NOMO-1 treated with DMSO at 0.1 percent for 48 hours (cell line): ENCODE measurements around the gene CAPZB.

Experiments used
- DNase-seq: peaks from one replicate; lab custom pipeline; 2025; ENCODE audit not compliant: unreplicated experiment; lab: John Stamatoyannopoulos, UW

Gene CAPZB

DNA sequence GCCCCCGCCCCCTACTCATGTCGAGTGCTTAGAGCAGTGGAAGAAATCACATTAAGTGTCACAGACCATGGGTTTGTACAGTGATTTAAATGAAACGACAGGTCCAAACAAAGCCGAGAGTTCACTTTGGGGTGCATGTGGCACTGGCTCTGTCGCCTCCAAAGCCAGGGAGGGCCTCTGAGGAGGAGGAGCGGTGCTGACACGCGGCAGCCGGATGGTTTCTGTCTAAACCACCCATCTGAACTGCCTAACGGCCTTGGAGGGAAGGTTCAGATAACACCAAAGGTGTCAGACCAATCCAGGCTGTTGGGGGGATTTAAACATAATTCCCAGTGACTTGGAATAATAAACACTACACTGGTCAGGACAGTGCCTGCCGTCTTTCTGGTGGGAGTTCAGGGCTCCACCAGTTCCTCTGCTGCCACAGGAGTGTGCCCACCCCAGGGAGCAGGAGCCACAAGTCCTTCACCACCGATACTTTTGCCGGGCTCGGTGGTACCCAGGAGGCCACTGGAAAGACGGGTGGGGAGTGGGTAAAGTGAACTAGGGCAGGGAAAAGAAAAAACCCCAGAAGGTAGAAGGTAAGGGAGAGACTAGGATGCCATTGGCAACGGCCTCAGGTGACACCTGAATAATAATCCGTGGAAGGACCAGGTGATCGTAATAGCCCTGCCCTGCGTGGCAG, 95.0 kb downstream of the CAPZB start:
- DNase-seq: no peak

- no peak for DNase-seq
Observed at GRCh38 chr1:19388980-19389379, 96.4 kb downstream of the CAPZB start.

DNA sequence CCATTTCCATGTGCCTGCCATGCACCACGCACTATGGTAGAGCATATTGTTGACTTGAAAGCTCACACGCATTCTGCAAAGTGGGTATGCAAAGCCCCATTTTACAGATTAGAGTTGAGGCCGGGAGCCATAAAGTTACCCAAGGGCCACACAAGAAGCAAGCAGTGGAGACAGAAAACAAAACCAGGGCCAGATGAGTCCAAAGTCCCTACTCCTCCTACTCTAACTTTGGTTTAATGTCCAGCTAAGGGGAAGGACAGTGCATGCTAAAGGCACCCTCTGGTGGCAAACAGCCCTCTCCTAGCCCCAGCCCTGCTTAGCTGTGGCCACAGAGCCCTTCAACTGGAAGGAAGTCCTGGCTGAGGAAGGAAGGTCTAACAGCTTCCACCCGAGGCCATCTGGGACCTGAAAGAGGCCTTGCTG, 98.3 kb downstream of the CAPZB start:
- no peak for DNase-seq

GRCh38 chr1:19385869-19386591, 99.3 kb downstream of the CAPZB start:
- DNase-seq: no peak

DNA sequence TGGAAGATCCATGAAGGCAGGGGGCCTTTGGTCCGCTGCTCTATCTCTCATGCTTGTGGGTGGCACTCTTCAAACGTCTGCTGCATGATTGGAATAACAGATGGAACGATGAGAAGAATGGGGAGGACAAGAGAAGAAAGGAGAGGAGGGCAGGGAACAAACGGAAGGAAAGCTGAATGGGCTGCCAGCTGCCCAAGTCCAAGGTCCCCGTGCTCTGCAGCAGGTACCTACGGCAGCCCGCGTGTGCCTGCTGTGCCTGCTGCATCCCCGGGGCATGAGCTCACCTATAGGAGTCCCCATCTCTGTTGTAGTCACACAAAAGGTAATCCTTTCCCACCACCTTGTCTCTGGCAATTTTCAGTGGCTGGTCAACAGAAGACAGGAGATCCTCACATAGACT, 100.1 kb downstream of the CAPZB start:
- DNase-seq: no peak

DNA sequence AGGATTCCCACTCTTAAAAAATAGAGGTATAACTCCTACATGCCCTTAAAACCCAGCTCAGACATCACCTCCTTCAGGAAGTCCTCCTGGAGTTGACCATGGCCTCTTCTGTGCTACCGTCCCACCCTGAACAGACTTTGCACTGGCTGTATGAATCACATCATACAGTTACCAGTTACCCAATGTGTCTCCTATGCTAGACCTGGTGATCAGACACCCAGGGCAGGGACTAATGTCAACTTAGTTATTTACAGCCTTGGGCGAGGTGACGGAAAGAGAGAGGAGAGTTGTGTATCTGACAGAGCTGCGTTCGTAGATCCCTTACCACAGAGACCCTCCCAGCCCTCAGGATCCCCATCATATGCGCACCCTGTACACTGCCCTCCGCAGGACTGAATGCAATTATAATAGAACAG, 100.6 kb downstream of the CAPZB start:
- DNase-seq: no peak

DNA sequence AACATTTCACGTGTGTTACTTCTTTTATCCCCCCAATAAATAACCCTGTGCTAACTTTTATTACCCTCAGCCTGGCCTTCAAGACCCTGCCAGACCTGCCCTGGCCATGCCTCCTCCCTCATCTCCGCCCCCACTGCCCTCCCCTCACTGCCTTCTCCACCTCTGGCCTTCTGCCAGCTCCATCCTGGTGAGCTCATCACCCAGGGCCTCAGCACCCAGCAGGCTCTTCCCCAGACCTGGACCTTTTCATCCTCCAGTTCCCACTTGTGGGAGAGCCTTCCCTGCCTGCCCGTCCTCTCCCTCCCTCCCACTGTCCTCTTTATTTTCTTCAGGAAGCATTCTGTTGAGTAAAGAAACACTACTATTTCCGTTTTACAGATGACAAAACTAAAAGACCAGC, 101.2 kb downstream of the CAPZB start:
- no peak for DNase-seq

GRCh38 chr1:19382222-19382621, 103.1 kb downstream of the CAPZB start:
- DNase-seq: no peak

- no peak for DNase-seq
Observed at GRCh38 chr1:19381261-19381660, 104.1 kb downstream of the CAPZB start.

DNA sequence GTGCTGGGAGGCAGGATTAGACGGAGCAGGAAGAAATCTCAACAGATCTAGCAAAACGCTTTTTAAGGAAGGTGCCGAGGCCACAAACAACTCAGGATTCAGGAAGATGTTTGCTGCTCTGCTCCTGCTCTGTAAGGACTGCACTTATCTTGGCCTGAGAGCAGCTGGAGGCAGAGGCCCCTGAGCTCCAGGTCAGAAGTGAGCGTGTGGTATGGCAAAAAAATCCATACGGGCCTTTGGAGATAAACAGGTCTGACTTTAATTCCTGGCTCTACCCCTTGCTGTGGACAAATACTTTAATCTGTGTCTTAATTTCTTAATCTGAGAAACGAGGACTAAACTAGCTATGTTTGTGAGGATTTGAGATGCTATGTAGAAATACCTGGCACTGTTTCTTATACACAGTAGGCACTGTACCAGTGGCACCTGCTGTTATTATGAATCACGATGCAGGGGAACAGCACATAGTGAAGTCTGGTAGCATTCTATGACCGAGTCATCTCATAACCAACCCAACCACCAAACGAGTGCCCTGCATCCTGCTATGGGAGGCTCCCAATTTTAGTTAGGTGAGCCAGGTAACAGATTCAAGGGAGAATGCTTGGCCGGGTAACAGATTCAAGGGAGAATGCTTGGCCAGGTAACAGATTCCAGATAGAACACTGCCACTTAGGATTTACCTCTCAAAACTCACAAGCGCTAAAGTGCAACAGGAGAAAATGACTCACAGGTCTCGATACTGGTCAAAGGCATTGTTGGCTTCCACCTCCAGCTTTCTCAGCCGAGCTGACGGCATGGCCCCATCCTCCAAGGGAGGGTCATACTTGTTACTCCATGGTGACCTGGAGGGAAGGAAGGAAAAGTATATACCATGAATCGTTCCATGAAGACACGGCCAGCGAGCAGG, 107.3 kb downstream of the CAPZB start:
- no peak for DNase-seq

GRCh38 chr1:19376428-19377372, 108.6 kb downstream of the CAPZB start:
- no peak for DNase-seq

- DNase-seq: no peak
Observed at GRCh38 chr1:19375631-19376400, 109.5 kb downstream of the CAPZB start.

- DNase-seq: no peak
Observed at GRCh38 chr1:19374926-19375325, 110.4 kb downstream of the CAPZB start.

DNA sequence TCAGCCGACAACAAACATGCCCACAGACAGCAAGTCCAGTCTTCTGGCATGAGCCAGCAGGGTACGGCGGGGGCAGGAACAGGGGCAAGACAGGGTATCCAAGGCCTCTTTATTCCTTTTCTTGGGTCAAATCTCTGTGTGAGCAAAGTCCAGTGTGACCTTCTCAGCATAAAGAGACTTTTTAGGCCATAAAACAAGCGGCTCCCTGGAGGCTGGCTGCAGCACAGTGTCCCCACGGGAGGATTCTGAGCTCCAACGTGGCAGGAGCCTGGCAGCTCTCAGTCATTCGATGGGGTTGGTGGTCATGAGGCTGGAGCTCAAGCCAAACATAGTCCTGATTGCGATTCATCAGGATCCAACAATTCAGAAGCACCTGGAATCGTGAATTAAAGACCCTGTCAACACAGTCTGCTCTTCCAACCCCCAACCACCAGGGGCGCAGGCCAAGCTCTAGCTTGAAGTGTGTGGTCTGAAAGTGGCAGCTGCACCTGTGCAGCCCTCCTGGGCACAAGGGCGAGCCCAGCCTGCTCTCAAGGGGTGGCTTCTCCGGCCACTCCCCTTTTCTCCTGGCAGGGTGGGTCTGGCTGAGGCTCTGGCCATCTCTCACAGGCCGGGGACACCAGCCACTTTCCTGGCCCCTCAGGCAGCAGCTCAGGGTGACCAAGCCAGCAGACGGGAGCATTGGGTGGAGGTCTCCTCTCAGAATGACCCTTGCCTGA, 111.1 kb downstream of the CAPZB start:
- no peak for DNase-seq

- no peak for DNase-seq
Observed at GRCh38 chr1:19373211-19374082, 111.9 kb downstream of the CAPZB start.

DNA sequence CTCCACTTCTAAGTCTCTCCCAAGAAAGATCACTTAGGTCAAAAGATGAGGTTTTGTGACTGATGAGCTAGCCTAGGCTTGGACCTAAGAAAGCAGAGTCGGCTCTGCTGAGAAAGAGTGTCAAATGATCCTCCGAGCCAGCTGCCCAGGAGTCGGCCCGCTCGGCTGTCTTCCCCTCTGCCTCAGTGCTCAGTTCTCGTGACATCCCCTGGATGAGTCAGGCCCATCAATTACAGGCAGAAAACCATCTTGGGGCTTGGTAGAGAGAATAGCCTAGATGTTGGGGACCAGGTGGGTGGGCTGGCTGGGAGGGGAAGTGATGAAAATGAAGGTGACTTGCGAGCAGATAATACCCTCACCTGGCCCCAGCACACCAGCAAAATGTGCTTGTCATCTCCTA, 112.7 kb downstream of the CAPZB start:
- DNase-seq: no peak

GRCh38 chr1:19372136-19372514, 113.2 kb downstream of the CAPZB start:
- DNase-seq: no peak
